WERI-Rb-1 (cell line): Measurements from ENCODE around the gene DNAH3.
"Not testable (repeated sequence)": the region's sequence is repeated elsewhere in the genome, so short reads cannot be mapped to it uniquely, and the experiment has no call there.

Experiments used
- DNase-seq: peaks from one replicate; pipeline ENCODE4 v3.0.0-alpha.2; 2020
- H3K27ac ChIP-seq: fragments of 250-450 bp; sonication (Bioruptor Pico); 2 replicates; pipeline ENCODE4 v1.5.1; 2020; ENCODE audit warnings: mild to moderate bottlenecking, moderate library complexity
- H3K27me3 ChIP-seq: fragments of 250-450 bp; sonication (Bioruptor Pico); 2 replicates; pipeline ENCODE4 v1.5.1; 2021; ENCODE audit warnings: mild to moderate bottlenecking, low read depth, moderate library complexity; ENCODE audit not compliant: insufficient read depth, severe bottlenecking
- H3K36me3 ChIP-seq: fragments of 250-450 bp; sonication (Bioruptor Pico); 2 replicates; pipeline ENCODE4 v1.5.1; 2020; ENCODE audit warnings: mild to moderate bottlenecking, moderate library complexity
- H3K4me3 ChIP-seq: 2 replicates; pipeline ENCODE4 v1.5.1; 2011; ENCODE audit warnings: low read depth, mild to moderate bottlenecking, control low read depth, low read length
- H3K9me3 ChIP-seq: fragments of 250-450 bp; sonication (Bioruptor Pico); 2 replicates; pipeline ENCODE4 v1.5.1; 2021; ENCODE audit warnings: mild to moderate bottlenecking, moderate library complexity; ENCODE audit not compliant: severe bottlenecking
- TF ChIP-seq, protein P1 (sequence below): IDR thresholded peaks from 2 replicates; pipeline ENCODE4 v1.5.1; 2011; ENCODE audit warnings: low read depth, mild to moderate bottlenecking, control low read depth, inconsistent platforms, low read length

The DNAH3 gene

GRCh38 chr16:21120976-21121520 is 29.6 kb downstream of the DNAH3 start:
- H3K4me3 ChIP-seq = no peak overlapping the region
- H3K27me3 ChIP-seq = no peaks in the 10 kb centered on the region
- no peak overlapping the region for H3K27ac ChIP-seq
- DNase-seq = no peak
- H3K36me3 ChIP-seq = no peaks in the 10 kb centered on the region
- H3K9me3 ChIP-seq = no peaks in the 10 kb centered on the region
- TF ChIP-seq, protein P1, sequence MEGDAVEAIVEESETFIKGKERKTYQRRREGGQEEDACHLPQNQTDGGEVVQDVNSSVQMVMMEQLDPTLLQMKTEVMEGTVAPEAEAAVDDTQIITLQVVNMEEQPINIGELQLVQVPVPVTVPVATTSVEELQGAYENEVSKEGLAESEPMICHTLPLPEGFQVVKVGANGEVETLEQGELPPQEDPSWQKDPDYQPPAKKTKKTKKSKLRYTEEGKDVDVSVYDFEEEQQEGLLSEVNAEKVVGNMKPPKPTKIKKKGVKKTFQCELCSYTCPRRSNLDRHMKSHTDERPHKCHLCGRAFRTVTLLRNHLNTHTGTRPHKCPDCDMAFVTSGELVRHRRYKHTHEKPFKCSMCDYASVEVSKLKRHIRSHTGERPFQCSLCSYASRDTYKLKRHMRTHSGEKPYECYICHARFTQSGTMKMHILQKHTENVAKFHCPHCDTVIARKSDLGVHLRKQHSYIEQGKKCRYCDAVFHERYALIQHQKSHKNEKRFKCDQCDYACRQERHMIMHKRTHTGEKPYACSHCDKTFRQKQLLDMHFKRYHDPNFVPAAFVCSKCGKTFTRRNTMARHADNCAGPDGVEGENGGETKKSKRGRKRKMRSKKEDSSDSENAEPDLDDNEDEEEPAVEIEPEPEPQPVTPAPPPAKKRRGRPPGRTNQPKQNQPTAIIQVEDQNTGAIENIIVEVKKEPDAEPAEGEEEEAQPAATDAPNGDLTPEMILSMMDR = no peak

- no peaks in the 10 kb centered on the region for H3K27me3 ChIP-seq
- no peak overlapping the region for H3K4me3 ChIP-seq
- H3K9me3 ChIP-seq = no peaks in the 10 kb centered on the region
Observed at GRCh38 chr16:21117567-21117966, 33.1 kb downstream of the DNAH3 start.

DNA sequence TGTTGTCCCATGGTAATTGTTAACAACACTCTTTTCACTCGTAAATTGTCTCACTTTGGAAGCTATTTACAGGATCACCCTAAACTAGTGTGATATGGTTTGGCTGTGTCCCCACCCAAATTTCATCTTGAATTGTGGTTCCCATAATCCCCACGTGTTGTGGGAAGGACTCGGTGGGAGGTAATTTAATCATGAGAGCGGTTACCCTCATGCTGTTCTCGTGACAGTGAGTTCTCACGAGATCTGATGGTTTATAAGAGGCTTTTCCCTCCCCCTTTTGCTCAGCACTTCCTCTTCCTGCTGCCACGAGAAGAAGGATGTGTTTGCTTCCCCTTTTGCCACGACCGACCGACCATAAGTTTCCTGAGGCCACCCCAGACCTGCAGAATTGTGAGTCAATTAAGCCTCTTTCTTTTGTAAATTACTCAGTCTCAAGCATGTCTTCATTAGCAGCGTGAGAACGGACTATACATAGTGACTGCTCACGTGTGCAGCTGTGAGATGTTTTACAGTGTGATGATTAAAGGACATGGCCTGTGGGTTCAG is 34.4 kb downstream of the DNAH3 start:
- no peak overlapping the region for H3K4me3 ChIP-seq
- H3K9me3 ChIP-seq = no peaks in the 10 kb centered on the region
- H3K36me3 ChIP-seq = no peaks in the 10 kb centered on the region
- no peak overlapping the region for H3K27ac ChIP-seq
- no peak for DNase-seq
- no peaks in the 10 kb centered on the region for H3K27me3 ChIP-seq
- TF ChIP-seq, protein P1 = no peak

More at GRCh38 chr16:21117567-21117966, 33.1 kb downstream of the DNAH3 start:
- TF ChIP-seq, protein P1 = no peak
- DNase-seq = no peak
- no peak overlapping the region for H3K27ac ChIP-seq
- no peaks in the 10 kb centered on the region for H3K36me3 ChIP-seq

- H3K9me3 ChIP-seq, H3K4me3 ChIP-seq, H3K36me3 ChIP-seq, DNase-seq, H3K27me3 ChIP-seq, H3K27ac ChIP-seq: not testable (repeated sequence)
Observed at GRCh38 chr16:21115551-21115950, 35.1 kb downstream of the DNAH3 start.

DNA sequence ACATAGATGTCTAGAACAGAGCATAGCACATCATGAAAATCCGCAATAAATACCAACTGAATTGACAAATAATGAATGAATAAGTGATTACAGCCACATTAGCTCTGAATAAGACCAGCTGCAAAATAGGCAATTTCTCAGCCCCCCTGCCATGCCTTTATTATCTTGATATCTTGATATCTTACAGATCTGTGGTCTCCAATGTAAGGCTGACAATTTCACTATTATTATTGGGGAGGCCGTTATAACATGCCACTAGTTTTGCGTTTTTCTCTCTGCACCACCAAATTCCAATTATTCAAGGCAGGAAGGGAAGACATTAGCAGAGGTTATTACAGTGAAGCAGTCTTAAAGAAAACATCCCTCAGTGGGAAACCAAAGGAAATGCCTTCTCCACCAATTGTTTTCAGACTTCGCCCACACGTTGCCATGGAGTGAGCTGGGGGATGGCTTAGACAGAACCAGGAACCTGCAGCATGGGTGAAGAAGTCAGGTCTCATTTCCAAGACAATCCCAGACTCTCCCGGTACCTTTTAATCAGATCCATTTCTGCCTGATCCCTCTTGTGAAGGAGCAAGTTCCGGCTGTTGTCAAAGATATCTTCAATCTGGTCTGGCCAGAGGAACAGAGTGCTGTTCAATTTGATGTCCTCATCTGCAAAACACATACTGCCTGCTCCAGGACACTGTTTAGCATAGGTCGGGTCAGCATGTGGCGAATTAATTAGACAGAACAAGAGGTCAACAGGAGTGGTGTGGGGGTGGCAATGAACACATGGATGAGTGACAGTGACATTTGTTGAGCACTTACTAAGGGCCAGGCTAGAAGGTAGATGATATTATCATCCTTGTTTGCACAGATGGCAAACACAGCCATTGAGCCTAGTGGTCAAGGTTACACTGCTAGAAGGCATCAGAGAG is 46.4 kb downstream of the DNAH3 start:
- no peaks in the 10 kb centered on the region for H3K36me3 ChIP-seq
- H3K27me3 ChIP-seq = no peaks in the 10 kb centered on the region
- no peak overlapping the region for H3K4me3 ChIP-seq
- no peaks in the 10 kb centered on the region for H3K9me3 ChIP-seq
- TF ChIP-seq, protein P1 = no peak
- no peak for DNase-seq
- H3K27ac ChIP-seq = no peak overlapping the region

- TF ChIP-seq, protein P1 = peak; percentile 88
- Histone ChIP-seq H3K27me3 (no peaks in the 10 kb centered on the region), H3K27ac (peak overlapping the region; percentile 58), H3K36me3 (no peaks in the 10 kb centered on the region), H3K4me3 (peak overlapping the region; percentile 21), H3K9me3 (no peaks in the 10 kb centered on the region)
- DNase-seq = peak; percentile 91
Observed at GRCh38 chr16:21101631-21102420, 48.8 kb downstream of the DNAH3 start.
